K562 (cell line): ENCODE measurements around the gene TRPM4.

Source experiments
- CBFA2T2 ChIP-seq: fragments of 450-650 bp; conservative IDR thresholded peaks from 2 replicates; pipeline ENCODE4 v1.6.1; 2017; ENCODE audit warnings: mild to moderate bottlenecking
- CBFB ChIP-seq: sonication (generic); formaldehyde crosslinking; IDR thresholded peaks from 2 replicates; pipeline ENCODE4 v1.4.0; 2020; ENCODE audit warnings: mild to moderate bottlenecking, missing genetic modification reagents
- CEBPB ChIP-seq: fragments of 450-650 bp; IDR thresholded peaks from 2 replicates; pipeline ENCODE4 v1.6.1; 2016; ENCODE audit warnings: missing genetic modification characterization, missing compliant biosample characterization
- CTCF ChIP-seq, 3 experiments: IDR thresholded peaks in 2 of 3; conservative IDR thresholded peaks in 1 of 3; 2 replicates each; pipeline ENCODE4 v1.5.1; 2011 to 2012; ENCODE audit warnings: low read length in 3 of 3, mild to moderate bottlenecking in 3 of 3, control low read depth in 2 of 3, improper control_type of control experiment in 1 of 3, inconsistent platforms in 1 of 3, low read depth in 1 of 3, mixed read lengths in 1 of 3, moderate library complexity in 1 of 3; ENCODE audit not compliant: insufficient read depth in 2 of 3
- ESRRB ChIP-seq: fragments of 250-450 bp; sonication (Bioruptor Pico); IDR thresholded peaks from 2 replicates; pipeline ENCODE4 v1.5.0; 2020; ENCODE audit warnings: mild to moderate bottlenecking, moderate library complexity, borderline replicate concordance
- POLR2A ChIP-seq: fragments of 450-650 bp; conservative IDR thresholded peaks from 2 replicates; pipeline ENCODE4 v1.6.1; 2016
- SIN3B ChIP-seq: fragments of 450-650 bp; IDR thresholded peaks from 2 replicates; pipeline ENCODE4 v1.6.1; 2017; ENCODE audit warnings: low read depth, mild to moderate bottlenecking, moderate library complexity
- TAF15 ChIP-seq: fragments of 200-400 bp; formaldehyde crosslinking; IDR thresholded peaks from 2 replicates; pipeline ENCODE4 v1.6.1; 2017; ENCODE audit warnings: mild to moderate bottlenecking, low read depth, low read length, moderate library complexity
- ZNF740 ChIP-seq, 3 experiments: fragments of 200-800 bp in 1 of 3; sonication (Bioruptor generic) in 1 of 3; sonication (generic) in 1 of 3; formaldehyde crosslinking in 1 of 3; IDR thresholded peaks; 2 replicates each; pipeline versions ENCODE4 v1.6.1 to v1.8.0; 2016 to 2022; ENCODE audit warnings: mild to moderate bottlenecking in 2 of 3, missing compliant biosample characterization in 2 of 3, missing genetic modification characterization in 2 of 3, missing genetic modification reagents in 1 of 3
- TF ChIP-seq, protein P1 (sequence below), 2 experiments: fragments of 450-650 bp in 1 of 2; IDR thresholded peaks; 2 replicates each; pipeline ENCODE4 v1.6.1; 2011 to 2017; ENCODE audit warnings: low read depth in 2 of 2, antibody characterized with exemption in 1 of 2, borderline replicate concordance in 1 of 2, low read length in 1 of 2, mild to moderate bottlenecking in 1 of 2, mixed read lengths in 1 of 2; ENCODE audit not compliant: control insufficient read depth in 1 of 2
- TF ChIP-seq, protein P2 (sequence below), 2 experiments: fragments of 450-650 bp; formaldehyde crosslinking in 1 of 2; IDR thresholded peaks; 2 replicates each; pipeline versions ENCODE4 v1.4.0 to v1.6.1; 2014 to 2020; ENCODE audit warnings: mild to moderate bottlenecking in 2 of 2, borderline replicate concordance in 1 of 2, low read depth in 1 of 2
- TF ChIP-seq, protein P3 (sequence below): sonication (generic); formaldehyde crosslinking; IDR thresholded peaks from 2 replicates; pipeline ENCODE4 v1.8.1; 2023; ENCODE audit warnings: mild to moderate bottlenecking, missing genetic modification reagents, moderate library complexity

DNA sequence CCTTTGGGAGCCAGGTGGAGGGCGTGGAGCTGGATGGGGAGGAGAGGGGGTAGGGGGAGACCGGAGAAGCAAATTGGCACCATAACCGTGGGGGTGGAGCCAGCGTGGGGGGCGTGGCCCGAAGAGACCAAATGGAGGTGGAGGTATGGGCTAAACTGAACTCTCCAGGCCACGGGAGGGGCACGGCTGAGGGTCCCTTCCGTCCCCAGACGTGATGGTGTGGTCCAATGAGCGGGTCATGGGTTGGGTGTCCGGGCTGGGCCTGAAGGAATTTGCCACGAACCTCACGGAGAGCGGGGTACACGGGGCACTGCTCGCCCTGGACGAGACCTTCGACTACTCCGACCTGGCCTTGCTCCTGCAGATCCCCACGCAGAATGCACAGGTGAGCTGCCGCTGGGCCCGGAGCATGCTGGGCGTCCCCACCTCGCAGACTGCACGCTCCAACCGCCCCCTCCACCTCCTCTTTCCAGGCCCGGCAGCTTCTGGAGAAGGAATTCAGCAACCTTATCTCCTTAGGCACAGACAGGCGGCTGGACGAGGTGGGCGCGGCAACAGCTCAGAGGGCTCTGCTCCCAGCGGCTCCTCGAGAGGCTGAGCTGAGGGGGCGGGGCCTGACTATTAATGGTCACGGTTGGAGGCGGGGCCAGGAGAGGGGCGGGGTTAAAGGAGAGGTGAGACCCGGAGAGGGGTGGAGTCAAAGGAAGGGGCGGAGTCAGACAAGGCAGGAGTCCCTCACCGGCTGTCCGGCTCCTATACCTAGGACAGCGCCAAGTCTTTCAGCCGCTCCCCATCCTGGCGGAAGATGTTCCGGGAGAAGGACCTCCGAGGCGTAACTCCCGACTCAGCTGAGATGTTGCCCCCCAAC, 8.6 kb upstream of the TRPM4 start:
- TF ChIP-seq TAF15 (no peak), POLR2A (peak; percentile 33; the same call in 1 of the 2 replicates), SIN3B (no peak), CBFA2T2 (peak; percentile 53), CBFB (CRISPR knock-in tag) (0 out of 2 replicates have a peak, but pooled peaks have one; percentile 35), CTCF (IDR thresholded peaks at IDR 0.05 in 2 of 3, conservative IDR thresholded peaks at IDR 0.05 in 1 of 3; ENCODE audit: insufficient read depth in 2 of 3, low read depth in 1 of 3, low read length in 3 of 3) (peak in 1 of 3 experiments; percentile 0; a peak in 1 of 6 replicates), ZNF740 (CRISPR knock-in tag; IDR thresholded peaks at IDR 0.05) (no peak), ZNF740 (tag; IDR thresholded peaks at IDR 0.05) (no peak), ESRRB (CRISPR knock-in tag) (no peak), CEBPB (tag) (no peak)
- TF ChIP-seq, protein P1, sequence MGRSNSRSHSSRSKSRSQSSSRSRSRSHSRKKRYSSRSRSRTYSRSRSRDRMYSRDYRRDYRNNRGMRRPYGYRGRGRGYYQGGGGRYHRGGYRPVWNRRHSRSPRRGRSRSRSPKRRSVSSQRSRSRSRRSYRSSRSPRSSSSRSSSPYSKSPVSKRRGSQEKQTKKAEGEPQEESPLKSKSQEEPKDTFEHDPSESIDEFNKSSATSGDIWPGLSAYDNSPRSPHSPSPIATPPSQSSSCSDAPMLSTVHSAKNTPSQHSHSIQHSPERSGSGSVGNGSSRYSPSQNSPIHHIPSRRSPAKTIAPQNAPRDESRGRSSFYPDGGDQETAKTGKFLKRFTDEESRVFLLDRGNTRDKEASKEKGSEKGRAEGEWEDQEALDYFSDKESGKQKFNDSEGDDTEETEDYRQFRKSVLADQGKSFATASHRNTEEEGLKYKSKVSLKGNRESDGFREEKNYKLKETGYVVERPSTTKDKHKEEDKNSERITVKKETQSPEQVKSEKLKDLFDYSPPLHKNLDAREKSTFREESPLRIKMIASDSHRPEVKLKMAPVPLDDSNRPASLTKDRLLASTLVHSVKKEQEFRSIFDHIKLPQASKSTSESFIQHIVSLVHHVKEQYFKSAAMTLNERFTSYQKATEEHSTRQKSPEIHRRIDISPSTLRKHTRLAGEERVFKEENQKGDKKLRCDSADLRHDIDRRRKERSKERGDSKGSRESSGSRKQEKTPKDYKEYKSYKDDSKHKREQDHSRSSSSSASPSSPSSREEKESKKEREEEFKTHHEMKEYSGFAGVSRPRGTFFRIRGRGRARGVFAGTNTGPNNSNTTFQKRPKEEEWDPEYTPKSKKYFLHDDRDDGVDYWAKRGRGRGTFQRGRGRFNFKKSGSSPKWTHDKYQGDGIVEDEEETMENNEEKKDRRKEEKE (IDR thresholded peaks at IDR 0.05; ENCODE audit: borderline replicate concordance in 1 of 2, control insufficient read depth in 1 of 2, low read depth in 2 of 2, low read length in 1 of 2) = peak in 1 of 2 experiments; percentile 28; a peak in 1 of 4 replicates
- TF ChIP-seq, protein P2, sequence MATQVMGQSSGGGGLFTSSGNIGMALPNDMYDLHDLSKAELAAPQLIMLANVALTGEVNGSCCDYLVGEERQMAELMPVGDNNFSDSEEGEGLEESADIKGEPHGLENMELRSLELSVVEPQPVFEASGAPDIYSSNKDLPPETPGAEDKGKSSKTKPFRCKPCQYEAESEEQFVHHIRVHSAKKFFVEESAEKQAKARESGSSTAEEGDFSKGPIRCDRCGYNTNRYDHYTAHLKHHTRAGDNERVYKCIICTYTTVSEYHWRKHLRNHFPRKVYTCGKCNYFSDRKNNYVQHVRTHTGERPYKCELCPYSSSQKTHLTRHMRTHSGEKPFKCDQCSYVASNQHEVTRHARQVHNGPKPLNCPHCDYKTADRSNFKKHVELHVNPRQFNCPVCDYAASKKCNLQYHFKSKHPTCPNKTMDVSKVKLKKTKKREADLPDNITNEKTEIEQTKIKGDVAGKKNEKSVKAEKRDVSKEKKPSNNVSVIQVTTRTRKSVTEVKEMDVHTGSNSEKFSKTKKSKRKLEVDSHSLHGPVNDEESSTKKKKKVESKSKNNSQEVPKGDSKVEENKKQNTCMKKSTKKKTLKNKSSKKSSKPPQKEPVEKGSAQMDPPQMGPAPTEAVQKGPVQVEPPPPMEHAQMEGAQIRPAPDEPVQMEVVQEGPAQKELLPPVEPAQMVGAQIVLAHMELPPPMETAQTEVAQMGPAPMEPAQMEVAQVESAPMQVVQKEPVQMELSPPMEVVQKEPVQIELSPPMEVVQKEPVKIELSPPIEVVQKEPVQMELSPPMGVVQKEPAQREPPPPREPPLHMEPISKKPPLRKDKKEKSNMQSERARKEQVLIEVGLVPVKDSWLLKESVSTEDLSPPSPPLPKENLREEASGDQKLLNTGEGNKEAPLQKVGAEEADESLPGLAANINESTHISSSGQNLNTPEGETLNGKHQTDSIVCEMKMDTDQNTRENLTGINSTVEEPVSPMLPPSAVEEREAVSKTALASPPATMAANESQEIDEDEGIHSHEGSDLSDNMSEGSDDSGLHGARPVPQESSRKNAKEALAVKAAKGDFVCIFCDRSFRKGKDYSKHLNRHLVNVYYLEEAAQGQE (IDR thresholded peaks at IDR 0.05; ENCODE audit: borderline replicate concordance) = peak; percentile 97
- TF ChIP-seq, protein P2 (CRISPR knock-in tag; IDR thresholded peaks at IDR 0.05; ENCODE audit: low read depth) = peak; percentile 94
- TF ChIP-seq, protein P3, sequence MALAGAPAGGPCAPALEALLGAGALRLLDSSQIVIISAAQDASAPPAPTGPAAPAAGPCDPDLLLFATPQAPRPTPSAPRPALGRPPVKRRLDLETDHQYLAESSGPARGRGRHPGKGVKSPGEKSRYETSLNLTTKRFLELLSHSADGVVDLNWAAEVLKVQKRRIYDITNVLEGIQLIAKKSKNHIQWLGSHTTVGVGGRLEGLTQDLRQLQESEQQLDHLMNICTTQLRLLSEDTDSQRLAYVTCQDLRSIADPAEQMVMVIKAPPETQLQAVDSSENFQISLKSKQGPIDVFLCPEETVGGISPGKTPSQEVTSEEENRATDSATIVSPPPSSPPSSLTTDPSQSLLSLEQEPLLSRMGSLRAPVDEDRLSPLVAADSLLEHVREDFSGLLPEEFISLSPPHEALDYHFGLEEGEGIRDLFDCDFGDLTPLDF (CRISPR knock-in tag) = 0 out of 2 replicates have a peak, but pooled peaks have one; percentile 33
